ENCODE results near the gene UQCRH. TPM values are rescaled to one million over a fixed set of nuclear protein-coding genes. Genes with fewer than 3 reads are reported as not detected.
"Not testable (repeated sequence)": the region's sequence is repeated elsewhere in the genome, so short reads cannot be mapped to it uniquely, and the experiment has no call there.

The UQCRH gene
- total and polyA plus RNA-seq, 5 donors, result 664 to 2,380 (median 731) TPM

DNA sequence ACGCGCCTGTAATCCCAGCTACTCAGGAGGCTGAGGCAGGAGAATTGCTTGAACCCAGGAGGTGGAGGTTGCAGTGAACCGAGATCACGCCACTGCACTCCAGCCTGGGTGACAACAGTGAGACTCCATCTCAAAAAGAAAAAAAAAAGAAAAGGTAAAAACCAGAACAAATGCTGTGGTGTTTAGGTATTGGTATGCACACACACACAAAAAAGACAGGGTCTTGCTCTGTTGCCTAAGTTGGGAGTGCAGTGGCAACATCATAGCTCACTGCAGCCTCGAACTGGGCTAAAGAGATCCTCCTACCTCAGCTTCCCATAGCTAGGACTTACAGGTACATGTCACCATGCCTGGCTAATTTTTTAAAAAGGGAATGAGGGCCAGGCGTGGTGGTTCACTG is 15.8 kb downstream of the UQCRH start:
- WGBS, result 94% methylated on average over 6 of the region's 6 CpGs
- H3K4me1 ChIP-seq (ENCODE audit: control insufficient read depth, insufficient read depth, low read length); ATAC-seq; H3K27me3 ChIP-seq (ENCODE audit: control insufficient read depth, insufficient read depth); H3K4me3 ChIP-seq (ENCODE audit: low read length); H3K27ac ChIP-seq (ENCODE audit: low read length); DNase-seq; H3K9me3 ChIP-seq (ENCODE audit: control insufficient read depth, low read length); intact Hi-C loops (cut with DNase I): not testable (repeated sequence)

GRCh38 chr1:46319960-46320914 is 16.7 kb downstream of the UQCRH start:
- ATAC-seq; intact Hi-C loops (cut with DNase I); DNase-seq; H3K27ac ChIP-seq (ENCODE audit: low read length); H3K4me3 ChIP-seq (ENCODE audit: low read length); H3K27me3 ChIP-seq (ENCODE audit: control insufficient read depth, insufficient read depth); H3K4me1 ChIP-seq (ENCODE audit: control insufficient read depth, insufficient read depth, low read length); H3K9me3 ChIP-seq (ENCODE audit: control insufficient read depth, low read length): not testable (repeated sequence)
- 78% methylated on average over 13 of the region's 13 CpGs for WGBS

DNA sequence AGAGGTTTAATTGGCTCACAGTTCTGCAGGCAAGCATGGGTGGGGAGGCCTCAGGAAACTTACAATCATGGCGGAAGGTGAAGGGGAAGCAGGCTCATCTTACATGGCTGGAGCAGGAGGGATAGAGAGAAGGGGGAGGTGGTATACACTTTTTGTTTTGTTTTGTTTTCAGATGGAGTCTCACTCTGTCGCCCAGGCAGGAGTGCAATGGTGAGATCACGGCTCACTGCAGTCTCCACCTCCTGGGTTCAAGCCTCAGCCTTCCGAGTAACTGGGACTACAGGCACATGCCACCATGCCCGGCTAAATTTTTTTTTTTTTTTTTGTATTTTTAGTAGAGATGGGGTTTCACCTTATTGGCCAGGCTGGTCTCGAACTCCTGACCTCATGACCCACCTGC is 18.7 kb downstream of the UQCRH start:
- intact Hi-C loops (cut with DNase I); H3K27me3 ChIP-seq (ENCODE audit: control insufficient read depth, insufficient read depth); ATAC-seq; H3K4me1 ChIP-seq (ENCODE audit: control insufficient read depth, insufficient read depth, low read length); H3K9me3 ChIP-seq (ENCODE audit: control insufficient read depth, low read length); H3K27ac ChIP-seq (ENCODE audit: low read length); H3K4me3 ChIP-seq (ENCODE audit: low read length); DNase-seq: not testable (repeated sequence)
- 89% methylated on average over 6 of the region's 6 CpGs for WGBS

GRCh38 chr1:46325285-46326076 is 22.0 kb downstream of the UQCRH start:
- H3K27me3 ChIP-seq (ENCODE audit: control insufficient read depth, insufficient read depth); DNase-seq; intact Hi-C loops (cut with DNase I); H3K4me3 ChIP-seq (ENCODE audit: low read length); ATAC-seq; H3K27ac ChIP-seq (ENCODE audit: low read length); H3K9me3 ChIP-seq (ENCODE audit: control insufficient read depth, low read length); H3K4me1 ChIP-seq (ENCODE audit: control insufficient read depth, insufficient read depth, low read length): not testable (repeated sequence)
- 92% methylated on average over 11 of the region's 11 CpGs for WGBS

GRCh38 chr1:46328182-46328581 is 24.7 kb downstream of the UQCRH start:
- ATAC-seq; intact Hi-C loops (cut with DNase I); H3K9me3 ChIP-seq (ENCODE audit: control insufficient read depth, low read length); H3K27me3 ChIP-seq (ENCODE audit: control insufficient read depth, insufficient read depth); H3K27ac ChIP-seq (ENCODE audit: low read length); H3K4me3 ChIP-seq (ENCODE audit: low read length); DNase-seq; H3K4me1 ChIP-seq (ENCODE audit: control insufficient read depth, insufficient read depth, low read length): not testable (repeated sequence)
- 93% methylated on average over 7 of the region's 7 CpGs for WGBS

- H3K4me1 ChIP-seq (ENCODE audit: control insufficient read depth, insufficient read depth, low read length); H3K27ac ChIP-seq (ENCODE audit: low read length); H3K27me3 ChIP-seq (ENCODE audit: control insufficient read depth, insufficient read depth); DNase-seq; H3K4me3 ChIP-seq (ENCODE audit: low read length); H3K9me3 ChIP-seq (ENCODE audit: control insufficient read depth, low read length); intact Hi-C loops (cut with DNase I); ATAC-seq: not testable (repeated sequence)
- 58% methylated on average over 6 of the region's 7 CpGs for WGBS
Measured at GRCh38 chr1:46329807-46330206, 26.3 kb downstream of the UQCRH start.

- DNase-seq; H3K27me3 ChIP-seq (ENCODE audit: control insufficient read depth, insufficient read depth); ATAC-seq; H3K4me1 ChIP-seq (ENCODE audit: control insufficient read depth, insufficient read depth, low read length); H3K4me3 ChIP-seq (ENCODE audit: low read length); H3K9me3 ChIP-seq (ENCODE audit: control insufficient read depth, low read length); intact Hi-C loops (cut with DNase I); H3K27ac ChIP-seq (ENCODE audit: low read length): not testable (repeated sequence)
- WGBS, result 87% methylated on average over 2 of the region's 2 CpGs
Measured at GRCh38 chr1:46330381-46330780, 26.9 kb downstream of the UQCRH start.

- WGBS, result 80% methylated on average over 24 of the region's 24 CpGs
- ATAC-seq; intact Hi-C loops (cut with DNase I); H3K4me1 ChIP-seq (ENCODE audit: control insufficient read depth, insufficient read depth, low read length); H3K27ac ChIP-seq (ENCODE audit: low read length); H3K9me3 ChIP-seq (ENCODE audit: control insufficient read depth, low read length); H3K4me3 ChIP-seq (ENCODE audit: low read length); DNase-seq; H3K27me3 ChIP-seq (ENCODE audit: control insufficient read depth, insufficient read depth): not testable (repeated sequence)
Measured at GRCh38 chr1:46331786-46332540, 28.5 kb downstream of the UQCRH start.

DNA sequence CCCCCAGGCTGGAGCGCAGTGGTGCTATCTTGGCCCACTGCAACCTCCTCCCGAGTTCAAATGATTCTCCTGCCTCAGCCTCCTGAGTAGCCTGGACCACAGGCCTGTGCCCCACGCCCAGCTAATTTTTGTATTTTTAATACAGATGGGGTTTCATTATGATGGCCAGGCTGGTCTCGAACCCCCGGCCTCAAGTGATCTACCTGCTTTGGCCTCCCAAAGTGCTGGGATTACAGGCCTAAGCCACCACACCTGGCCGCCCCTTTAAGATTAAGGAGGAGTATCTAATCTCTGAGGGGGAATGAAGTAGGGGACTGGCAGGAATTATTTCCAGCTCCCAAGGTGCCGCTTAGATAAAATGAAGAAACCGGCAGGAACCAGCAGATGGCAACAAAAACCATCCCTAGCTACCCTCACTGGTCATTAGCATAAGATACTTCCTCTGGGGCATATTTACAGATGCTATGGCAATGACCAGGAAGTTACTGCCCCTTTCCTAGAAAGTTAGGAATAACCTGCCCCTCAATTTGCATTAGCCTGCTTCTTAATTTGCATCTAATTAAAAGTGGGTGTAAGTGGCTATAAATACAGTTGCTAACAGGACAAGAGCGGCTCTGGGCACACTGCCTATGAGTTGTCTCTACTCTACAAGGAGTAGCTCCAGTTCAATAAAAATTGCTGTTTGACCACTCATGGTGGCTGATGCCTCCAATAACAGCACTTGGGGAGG is 30.0 kb downstream of the UQCRH start:
- DNase-seq (no peak), ATAC-seq (no peak)
- no peak overlapping the region for H3K4me3 ChIP-seq (ENCODE audit: low read length)
- H3K27me3 ChIP-seq (ENCODE audit: control insufficient read depth, insufficient read depth), result no peaks in the 10 kb centered on the region
- no peak overlapping the region for H3K27ac ChIP-seq (ENCODE audit: low read length)
- H3K4me1 ChIP-seq (ENCODE audit: control insufficient read depth, insufficient read depth, low read length), result no peaks in the 10 kb centered on the region
- intact Hi-C loops (cut with DNase I), result no loop called here
- no peaks in the 10 kb centered on the region for H3K9me3 ChIP-seq (ENCODE audit: control insufficient read depth, low read length)
- WGBS, result 72% methylated on average over 9 of the region's 9 CpGs

DNA sequence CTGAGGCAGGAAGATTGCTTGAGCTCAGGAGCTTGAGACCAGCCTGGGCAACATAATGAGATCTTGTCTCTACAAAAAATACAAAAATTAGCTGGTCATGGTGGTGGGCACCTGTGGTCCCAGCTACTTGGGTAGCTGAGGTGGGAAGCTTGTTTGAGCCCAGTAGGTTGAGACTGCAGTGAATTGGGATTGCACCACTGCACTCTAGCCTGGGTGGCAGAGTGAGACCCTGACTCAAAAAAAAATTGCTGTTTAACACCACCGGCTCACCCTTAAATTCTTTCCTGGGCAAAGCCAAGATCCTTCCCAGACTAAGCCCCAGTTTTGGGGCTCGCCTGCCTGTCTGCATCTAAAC is 30.5 kb downstream of the UQCRH start:
- DNase-seq, result no peak
- WGBS, result 71% methylated on average over 2 of the region's 2 CpGs
- Histone ChIP-seq H3K27me3 (ENCODE audit: control insufficient read depth, insufficient read depth) (no peaks in the 10 kb centered on the region), H3K27ac (ENCODE audit: low read length) (no peak overlapping the region), H3K9me3 (ENCODE audit: control insufficient read depth, low read length) (no peaks in the 10 kb centered on the region), H3K4me1 (ENCODE audit: control insufficient read depth, insufficient read depth, low read length) (no peaks in the 10 kb centered on the region), H3K4me3 (ENCODE audit: low read length) (no peak overlapping the region)
- no peak for ATAC-seq
- intact Hi-C loops (cut with DNase I), result no loop called here

Data from right cardiac atrium (tissue), 5 donors.